Measurements from ENCODE around the gene RORC.

The RORC gene

GRCh38 chr1:151814426-151814825, 17.2 kb downstream of the RORC start:
- no peak for DNase-seq (ENCODE audit: low read depth)
- H3K4me3 ChIP-seq (ENCODE audit: low read length), result no peak overlapping the region
- no peak for TF ChIP-seq CTCF (conservative IDR thresholded peaks at IDR 0.05; ENCODE audit: low read depth, low read length)

GRCh38 chr1:151813271-151813977, 18.2 kb downstream of the RORC start:
- no peak overlapping the region for H3K4me3 ChIP-seq (ENCODE audit: low read length)
- TF ChIP-seq CTCF (conservative IDR thresholded peaks at IDR 0.05; ENCODE audit: low read depth, low read length), result no peak

GRCh38 chr1:151811181-151811580, 20.4 kb downstream of the RORC start:
- DNase-seq (ENCODE audit: low read depth), result no peak
- TF ChIP-seq CTCF (conservative IDR thresholded peaks at IDR 0.05; ENCODE audit: low read depth, low read length), result no peak
- H3K4me3 ChIP-seq (ENCODE audit: low read length), result no peak overlapping the region

More at GRCh38 chr1:151813271-151813977, 18.2 kb downstream of the RORC start:
- DNase-seq (ENCODE audit: low read depth), result no peak

GRCh38 chr1:151809985-151810556, 21.5 kb downstream of the RORC start:
- no peak for TF ChIP-seq CTCF (conservative IDR thresholded peaks at IDR 0.05; ENCODE audit: low read depth, low read length)

GRCh38 chr1:151809290-151809984, 22.2 kb downstream of the RORC start:
- TF ChIP-seq CTCF (conservative IDR thresholded peaks at IDR 0.05; ENCODE audit: low read depth, low read length), result no peak
- DNase-seq (ENCODE audit: low read depth), result no peak
- no peak overlapping the region for H3K4me3 ChIP-seq (ENCODE audit: low read length)

More at GRCh38 chr1:151809985-151810556, 21.5 kb downstream of the RORC start:
- no peak overlapping the region for H3K4me3 ChIP-seq (ENCODE audit: low read length)
- DNase-seq (ENCODE audit: low read depth), result no peak

- no peak for DNase-seq (ENCODE audit: low read depth)
- no peak overlapping the region for H3K4me3 ChIP-seq (ENCODE audit: low read length)
- TF ChIP-seq CTCF (conservative IDR thresholded peaks at IDR 0.05; ENCODE audit: low read depth, low read length), result no peak
Observed at GRCh38 chr1:151807766-151808165, 23.8 kb downstream of the RORC start.

All from retinal pigment epithelial cell (primary cell).